GM12873 (cell line): ENCODE data around the gene ITGA8.

Experiments used
- CTCF ChIP-seq: IDR thresholded peaks from 2 replicates; pipeline ENCODE4 v1.5.1; 2012; ENCODE audit warnings: low read depth, mild to moderate bottlenecking, moderate library complexity, low read length, control low read depth; ENCODE audit not compliant: insufficient read depth; ENCODE audit errors: missing control alignments

The ITGA8 gene

DNA sequence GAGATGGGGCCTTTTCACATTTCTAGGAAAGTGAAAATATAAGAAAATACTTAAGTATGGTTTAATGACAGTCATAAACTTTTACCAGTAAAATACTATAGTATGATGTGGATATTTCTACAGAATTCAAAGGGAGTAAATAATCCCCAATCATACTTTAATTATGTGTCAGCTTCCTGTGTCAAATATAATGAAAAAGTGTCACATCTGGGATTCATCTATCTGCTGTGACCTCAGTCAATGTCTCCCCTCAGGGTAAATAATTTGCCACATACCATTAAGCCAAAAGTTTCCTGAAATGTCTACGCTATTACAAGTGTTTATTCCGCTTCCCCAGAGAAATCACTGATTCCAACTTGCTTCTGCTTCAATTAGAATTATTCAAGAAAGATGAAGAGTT lies 110.5 kb downstream of the ITGA8 start:
- no peak for TF ChIP-seq CTCF

DNA sequence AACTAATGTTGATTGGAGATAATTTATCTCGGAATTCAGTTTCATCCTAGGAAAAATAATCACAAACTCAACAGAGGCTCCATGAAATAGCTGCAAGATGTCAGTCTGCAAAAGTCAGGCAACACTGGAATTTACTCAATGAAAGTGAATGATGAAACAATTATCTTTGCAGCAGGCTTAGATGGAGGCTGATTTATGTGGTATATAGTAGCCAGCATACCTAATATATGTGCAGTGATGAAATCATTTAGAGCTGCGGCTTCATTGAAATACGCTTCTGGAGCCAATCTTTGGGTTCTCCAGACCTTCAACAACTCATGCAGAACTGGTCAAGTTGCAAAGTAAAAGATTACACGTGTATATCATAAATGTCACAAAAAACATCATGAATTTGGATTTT lies 113.3 kb downstream of the ITGA8 start:
- no peak for TF ChIP-seq CTCF

- TF ChIP-seq CTCF: no peak
Observed at GRCh38 chr10:15605740-15606369, 113.9 kb downstream of the ITGA8 start.

GRCh38 chr10:15603446-15604011 lies 116.2 kb downstream of the ITGA8 start:
- TF ChIP-seq CTCF: no peak

- no peak for TF ChIP-seq CTCF
Observed at GRCh38 chr10:15601819-15602218, 117.9 kb downstream of the ITGA8 start.

DNA sequence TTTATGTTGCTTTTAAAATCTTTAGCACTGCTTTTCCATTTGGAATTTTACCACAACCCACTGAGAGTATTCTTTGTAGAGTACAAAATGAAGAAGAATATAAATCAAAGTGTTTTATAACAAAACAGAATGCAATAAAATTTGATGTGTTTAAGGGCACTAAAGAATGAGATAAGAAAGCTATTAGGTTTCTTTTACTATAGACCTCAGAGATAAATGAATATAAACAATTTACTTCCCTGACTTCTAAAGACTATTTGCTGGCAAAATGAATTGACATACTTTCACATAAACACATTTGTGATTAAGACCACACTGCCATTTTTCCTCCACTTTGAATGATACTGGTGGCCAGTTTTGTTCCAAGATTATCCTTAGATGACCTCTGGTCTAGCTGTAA lies 124.5 kb downstream of the ITGA8 start:
- no peak for TF ChIP-seq CTCF

- TF ChIP-seq CTCF: no peak
Observed at GRCh38 chr10:15591937-15592336, 127.8 kb downstream of the ITGA8 start.
